ENCODE measurements around the gene CD48.

The CD48 gene

GRCh38 chr1:160681066-160681890, 30.3 kb downstream of the CD48 start:
- H3K4me3 Mint-ChIP-seq, result no peak overlapping the region
- no peaks in the 10 kb centered on the region for H3K27me3 Mint-ChIP-seq
- H3K9me3 Mint-ChIP-seq, result no peaks in the 10 kb centered on the region
- peaks cover 73% of the 10 kb centered on the region for H3K36me3 Mint-ChIP-seq
- peaks cover 62% of the 10 kb centered on the region for H3K4me1 Mint-ChIP-seq
- H3K27ac Mint-ChIP-seq, result peak overlapping the region; percentile 75
- peak; percentile 84 for ATAC-seq

DNA sequence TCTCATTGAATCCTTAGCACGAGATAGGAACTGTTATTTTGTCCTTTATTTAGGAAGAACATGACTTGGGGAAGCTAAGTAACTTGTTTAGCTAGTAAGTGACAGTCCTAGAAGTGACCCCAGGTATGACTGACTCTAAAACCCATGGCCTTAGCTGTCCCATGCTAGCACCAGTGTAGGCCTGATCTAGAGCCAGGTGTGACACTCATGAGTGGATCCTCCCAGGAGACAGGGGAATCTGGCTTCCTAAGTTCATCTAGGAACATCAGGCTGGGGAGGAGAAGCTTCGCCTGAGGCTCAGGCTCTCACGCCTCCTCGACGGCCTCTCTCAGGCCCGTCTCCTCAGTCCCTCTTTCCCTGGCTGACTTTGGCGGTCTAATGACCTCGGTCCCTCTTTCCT, 31.2 kb downstream of the CD48 start:
- Mint-ChIP-seq H3K27ac (peak overlapping the region; percentile 75), H3K27me3 (no peaks in the 10 kb centered on the region), H3K4me1 (peaks cover 54% of the 10 kb centered on the region), H3K9me3 (no peaks in the 10 kb centered on the region), H3K4me3 (no peak overlapping the region), H3K36me3 (peaks cover 68% of the 10 kb centered on the region)
- no peak for ATAC-seq

DNA sequence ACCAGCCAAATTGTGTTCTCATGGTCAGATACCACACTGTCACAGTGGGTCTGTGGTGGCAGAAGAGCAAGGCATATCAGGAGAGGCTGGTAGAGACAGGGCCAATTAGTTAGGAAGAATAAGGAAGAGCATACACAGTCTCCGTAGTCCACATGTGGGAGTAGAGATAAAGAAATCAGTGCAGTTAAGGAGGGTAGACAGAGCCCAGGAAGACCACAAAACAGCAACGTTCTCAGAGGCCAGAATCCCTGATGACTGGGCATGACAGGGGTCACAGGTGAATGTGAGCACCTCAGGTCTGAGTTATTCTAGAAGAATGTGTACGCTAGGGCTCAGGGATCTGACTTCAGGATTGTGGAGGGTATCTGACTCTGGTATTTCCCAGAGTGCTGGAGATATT, 31.7 kb downstream of the CD48 start:
- Mint-ChIP-seq H3K36me3 (peaks cover 63% of the 10 kb centered on the region), H3K4me3 (no peak overlapping the region), H3K9me3 (no peaks in the 10 kb centered on the region), H3K4me1 (peaks cover 48% of the 10 kb centered on the region), H3K27me3 (no peaks in the 10 kb centered on the region), H3K27ac (peak overlapping the region; percentile 50)
- ATAC-seq, result no peak

GRCh38 chr1:160676869-160677597, 34.6 kb downstream of the CD48 start:
- H3K9me3 Mint-ChIP-seq, result no peaks in the 10 kb centered on the region
- H3K4me3 Mint-ChIP-seq, result no peak overlapping the region
- peaks cover 20% of the 10 kb centered on the region for H3K4me1 Mint-ChIP-seq
- peaks cover 44% of the 10 kb centered on the region for H3K36me3 Mint-ChIP-seq
- peak overlapping the region; percentile 75 for H3K27ac Mint-ChIP-seq
- no peaks in the 10 kb centered on the region for H3K27me3 Mint-ChIP-seq
- ATAC-seq, result no peak

- Mint-ChIP-seq H3K9me3 (no peaks in the 10 kb centered on the region), H3K27ac (no peak overlapping the region), H3K4me1 (peaks cover 10% of the 10 kb centered on the region), H3K36me3 (peaks cover 32% of the 10 kb centered on the region), H3K4me3 (no peak overlapping the region), H3K27me3 (no peaks in the 10 kb centered on the region)
- peak; percentile 88 for ATAC-seq
Observed at GRCh38 chr1:160675641-160676410, 35.8 kb downstream of the CD48 start.

GRCh38 chr1:160674415-160674814, 37.2 kb downstream of the CD48 start:
- Mint-ChIP-seq H3K4me3 (no peak overlapping the region), H3K27ac (no peak overlapping the region), H3K9me3 (peaks cover 3% of the 10 kb centered on the region), H3K27me3 (no peaks in the 10 kb centered on the region), H3K36me3 (peaks cover 22% of the 10 kb centered on the region), H3K4me1 (peaks cover 9% of the 10 kb centered on the region)
- ATAC-seq, result peak; percentile 66

DNA sequence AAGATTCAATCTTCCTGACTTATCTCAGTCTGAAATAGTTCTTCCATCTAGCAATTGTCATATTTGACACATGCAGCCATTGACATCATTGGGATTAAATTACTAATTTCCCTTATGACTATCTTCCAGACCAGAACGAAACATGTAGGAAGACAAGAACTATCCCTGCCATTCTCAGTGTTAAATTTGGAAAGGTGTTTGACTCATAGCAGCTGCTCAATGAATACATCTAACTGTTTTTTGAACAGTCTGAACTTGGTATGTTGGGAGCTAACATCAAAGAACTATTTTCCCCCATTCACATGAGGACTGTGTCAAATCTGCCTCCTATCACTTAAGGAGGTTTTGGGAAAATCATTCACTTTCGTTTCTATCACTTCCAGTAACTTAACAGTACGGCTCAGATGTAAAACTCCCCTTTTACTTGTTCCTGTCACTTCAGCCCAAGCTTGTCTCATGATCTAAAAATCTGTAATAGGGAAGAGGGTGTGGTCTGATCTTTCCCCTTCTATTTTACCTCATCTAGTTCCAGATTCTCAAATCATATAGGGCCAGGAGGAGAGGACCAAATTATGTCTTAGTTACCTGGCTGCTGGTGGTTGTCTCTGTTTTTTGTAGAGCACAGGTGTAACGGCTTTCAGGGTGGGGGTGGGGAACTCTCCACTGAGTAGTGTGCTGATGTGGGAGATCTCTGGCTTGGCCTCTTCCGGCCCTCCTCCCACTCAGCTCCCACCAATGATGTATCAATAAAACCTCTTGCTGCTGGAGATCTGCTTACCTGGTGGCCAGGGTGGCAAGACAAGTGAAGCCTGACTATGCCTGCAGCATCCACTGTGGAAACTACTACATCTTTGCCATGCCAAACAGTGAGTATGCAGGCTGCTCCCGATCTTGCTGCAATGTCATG, 38.6 kb downstream of the CD48 start:
- H3K9me3 Mint-ChIP-seq, result peaks cover 3% of the 10 kb centered on the region
- H3K27me3 Mint-ChIP-seq, result no peaks in the 10 kb centered on the region
- ATAC-seq, result no peak
- H3K27ac Mint-ChIP-seq, result no peak overlapping the region
- H3K4me1 Mint-ChIP-seq, result peaks cover 5% of the 10 kb centered on the region
- H3K4me3 Mint-ChIP-seq, result no peak overlapping the region
- peaks cover 11% of the 10 kb centered on the region for H3K36me3 Mint-ChIP-seq

DNA sequence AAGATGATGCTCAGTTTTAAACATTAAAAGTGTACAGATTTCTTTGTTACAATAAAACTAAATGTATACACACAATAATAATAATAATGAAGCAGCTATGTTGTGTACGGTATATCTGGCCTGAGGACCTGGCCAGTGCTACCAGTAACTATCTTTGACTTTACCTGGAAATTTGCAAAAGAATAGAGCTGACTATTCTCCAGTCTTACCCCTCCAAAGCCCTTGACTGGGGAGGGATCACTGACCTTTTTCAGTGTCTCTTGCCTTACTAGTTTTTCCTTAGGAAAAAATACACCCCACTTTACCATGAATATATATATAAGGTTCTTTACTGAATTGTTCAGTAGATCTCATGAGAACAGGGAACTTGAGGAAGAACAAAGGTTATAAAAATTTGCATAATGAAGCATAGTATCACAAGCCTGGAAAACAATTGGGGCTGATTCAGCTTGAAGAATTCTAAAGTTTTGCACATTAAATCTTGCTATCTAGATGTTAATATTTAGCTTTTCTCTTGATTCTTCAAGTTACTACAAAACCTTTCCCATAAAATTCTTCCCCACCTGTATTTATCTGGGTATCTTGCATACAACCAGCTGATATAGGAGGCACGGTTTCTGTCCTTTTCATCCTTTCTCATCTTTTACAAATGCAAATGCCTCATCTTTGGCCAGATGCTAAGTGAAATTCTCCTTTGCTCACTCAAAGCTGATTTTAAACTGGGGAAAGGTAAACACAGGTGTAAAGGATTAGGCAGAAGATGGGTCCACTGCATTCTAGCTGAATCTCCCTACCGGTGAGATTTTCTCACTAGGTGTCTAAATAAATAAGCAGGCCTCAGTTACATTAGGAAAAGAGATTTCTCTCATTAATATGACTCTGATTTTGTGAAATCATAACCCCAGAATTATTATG, 39.8 kb downstream of the CD48 start:
- no peak for ATAC-seq
- Mint-ChIP-seq H3K27me3 (no peaks in the 10 kb centered on the region), H3K4me3 (no peak overlapping the region), H3K36me3 (no peaks in the 10 kb centered on the region), H3K27ac (no peak overlapping the region), H3K9me3 (peaks cover 3% of the 10 kb centered on the region), H3K4me1 (peaks cover 3% of the 10 kb centered on the region)

DNA sequence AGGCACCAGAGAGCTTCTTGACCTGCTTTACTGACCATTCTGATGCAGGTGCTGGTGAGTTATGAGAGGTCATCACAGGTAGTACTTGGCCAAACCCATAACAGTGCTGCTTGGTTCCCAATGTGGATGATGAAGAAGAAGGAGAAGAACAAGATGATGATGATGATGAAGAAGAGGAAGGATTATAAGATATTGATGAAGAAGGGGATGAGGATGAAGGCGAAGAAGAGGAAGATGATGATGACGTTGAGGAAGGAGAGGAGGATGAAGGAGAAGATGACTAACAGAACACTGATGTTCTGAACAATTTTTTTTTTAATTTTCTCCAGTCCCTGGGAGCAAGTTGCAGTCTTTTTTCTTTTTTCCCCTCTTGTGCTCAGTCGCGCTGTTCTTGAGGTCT, 40.9 kb downstream of the CD48 start:
- ATAC-seq, result no peak
- peaks cover 15% of the 10 kb centered on the region for H3K4me1 Mint-ChIP-seq
- H3K9me3 Mint-ChIP-seq, result peaks cover 3% of the 10 kb centered on the region
- H3K27me3 Mint-ChIP-seq, result no peaks in the 10 kb centered on the region
- no peaks in the 10 kb centered on the region for H3K36me3 Mint-ChIP-seq
- no peak overlapping the region for H3K4me3 Mint-ChIP-seq
- H3K27ac Mint-ChIP-seq, result no peak overlapping the region

- no peak for ATAC-seq
- Mint-ChIP-seq H3K4me1 (peaks cover 24% of the 10 kb centered on the region), H3K27ac (no peak overlapping the region), H3K27me3 (no peaks in the 10 kb centered on the region), H3K36me3 (no peaks in the 10 kb centered on the region), H3K4me3 (no peak overlapping the region), H3K9me3 (peaks cover 3% of the 10 kb centered on the region)
Observed at GRCh38 chr1:160669802-160670201, 41.8 kb downstream of the CD48 start.

DNA sequence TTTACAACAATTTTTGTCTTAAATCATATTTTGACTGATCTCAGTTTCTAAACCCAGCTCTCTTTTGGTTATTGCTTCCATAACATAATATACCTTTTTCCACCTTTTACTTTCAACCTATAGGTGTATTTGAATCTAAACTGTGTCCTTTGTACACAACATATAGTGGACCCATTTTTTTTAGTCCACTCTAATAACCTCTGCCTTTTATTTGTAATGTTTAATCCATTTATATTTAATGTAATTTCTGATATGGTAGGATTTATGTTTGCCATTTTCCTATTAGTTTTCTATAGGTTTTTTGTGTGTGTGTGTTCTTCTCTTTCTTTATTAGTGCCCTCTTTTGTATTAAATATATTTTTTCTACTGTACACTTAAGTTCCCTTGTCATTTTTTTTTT, 42.3 kb downstream of the CD48 start:
- Mint-ChIP-seq H3K27ac (no peak overlapping the region), H3K4me3 (no peak overlapping the region), H3K27me3 (no peaks in the 10 kb centered on the region), H3K4me1 (peaks cover 29% of the 10 kb centered on the region), H3K36me3 (no peaks in the 10 kb centered on the region), H3K9me3 (peaks cover 3% of the 10 kb centered on the region)
- no peak for ATAC-seq

DNA sequence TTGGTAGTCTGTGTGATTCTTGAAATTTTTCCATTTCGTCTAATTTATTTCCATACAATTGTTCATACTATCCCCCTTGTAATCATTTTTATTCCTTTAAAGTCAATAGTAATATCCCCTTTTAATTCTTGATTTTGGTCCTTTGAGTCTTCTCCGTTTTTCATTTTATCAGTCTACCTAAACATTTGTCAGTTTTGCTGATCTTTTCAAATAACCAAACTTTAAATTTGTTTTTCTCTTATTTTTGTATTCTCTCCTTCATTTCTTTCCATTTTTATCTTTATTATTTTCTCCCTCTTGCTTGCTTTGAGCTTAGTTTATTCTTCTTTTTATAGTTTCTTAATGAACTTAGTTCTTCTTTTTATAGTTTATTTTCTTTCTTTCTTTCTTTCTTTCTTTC, 43.7 kb downstream of the CD48 start:
- Mint-ChIP-seq H3K27me3 (no peaks in the 10 kb centered on the region), H3K4me3 (no peak overlapping the region), H3K27ac (no peak overlapping the region), H3K9me3 (peaks cover 3% of the 10 kb centered on the region), H3K36me3 (no peaks in the 10 kb centered on the region), H3K4me1 (peaks cover 43% of the 10 kb centered on the region)
- no peak for ATAC-seq

- H3K9me3 Mint-ChIP-seq, result peaks cover 3% of the 10 kb centered on the region
- H3K36me3 Mint-ChIP-seq, result no peaks in the 10 kb centered on the region
- no peak for ATAC-seq
- no peak overlapping the region for H3K27ac Mint-ChIP-seq
- no peaks in the 10 kb centered on the region for H3K27me3 Mint-ChIP-seq
- H3K4me1 Mint-ChIP-seq, result peaks cover 50% of the 10 kb centered on the region
- no peak overlapping the region for H3K4me3 Mint-ChIP-seq
Observed at GRCh38 chr1:160666079-160666442, 45.6 kb downstream of the CD48 start.
